GM12878 (cell line): ENCODE results near the gene TPRN. TPM values are rescaled to one million over a fixed set of nuclear protein-coding genes. Genes with fewer than 3 reads are reported as not detected.

Experiments used
- ATAC-seq: fragments of 200-7000 bp; cut with Tn5 transposase; 3 replicates; pipeline ENCODE4 v1.9.1; 2020; ENCODE audit warnings: mild to moderate bottlenecking, moderate library complexity
- BruUV-seq: library from RNA; stranded (reverse); fragments of 400-500 nt; replicated peaks from 2 replicates; lab custom pipeline; 2021; lab: Mats Ljungman, UMichigan
- CTCF ChIA-PET: fragments of 300-600 bp; sonication (Branson Sonifier 250); formaldehyde crosslinking; extraction: SDS; loops from one replicate; lab custom pipeline; 2021; ENCODE audit warnings: inconsistent platforms; lab: Yijun Ruan, JAX
- POLR2A ChIA-PET: fragments of 350-600 bp; formaldehyde crosslinking; extraction: SDS; loops from one replicate; lab custom pipeline; 2021; ENCODE audit warnings: inconsistent platforms; lab: Charles Lee
- RAD21 ChIA-PET: fragments of 300-600 bp; sonication (Branson Sonifier 250); formaldehyde crosslinking; loops from one replicate; lab custom pipeline; 2023; ENCODE audit warnings: antibody characterized with exemption; ENCODE audit not compliant: unreplicated experiment; lab: Charles Lee
- SMC1A ChIA-PET: fragments of 300-600 bp; sonication (Branson Sonifier 250); formaldehyde crosslinking; loops from one replicate; lab custom pipeline; 2023; ENCODE audit not compliant: unreplicated experiment, uncharacterized antibody; lab: Charles Lee
- DNase-seq: peaks from one replicate; pipeline ENCODE4 v3.0.0-alpha.2; 2011; ENCODE audit warnings: low read depth, low spot score
- FAIRE-seq: peaks from 3 replicates; lab custom pipeline; 2011; peaks lifted over from hg19 to GRCh38; lab: Jason Lieb, UNC
- H2AFZ ChIP-seq: 2 replicates; pipeline ENCODE4 v1.6.0; 2011; ENCODE audit warnings: low read depth, low read length, control low read depth; ENCODE audit not compliant: control insufficient read depth
- H3K27ac ChIP-seq: 2 replicates; pipeline ENCODE4 v1.5.1; 2011; ENCODE audit warnings: control low read depth; ENCODE audit not compliant: control insufficient read depth, insufficient read depth
- H3K27me3 ChIP-seq, 2 experiments: replicated peaks in 1 of 2; 2 replicates each; pipeline versions ENCODE4 v1.6.0 to v1.6.1; 2011; ENCODE audit warnings: low read length in 1 of 2; ENCODE audit not compliant: control insufficient read depth in 2 of 2, insufficient read depth in 2 of 2
- H3K36me3 ChIP-seq, 2 experiments: 2 replicates each; pipeline ENCODE4 v1.5.1; 2011; ENCODE audit warnings: low read length in 1 of 2; ENCODE audit not compliant: control insufficient read depth in 2 of 2, insufficient read depth in 2 of 2
- H3K4me1 ChIP-seq: 2 replicates; pipeline ENCODE4 v1.6.1; 2011; ENCODE audit warnings: mild to moderate bottlenecking, low read length, moderate library complexity, mixed read lengths; ENCODE audit not compliant: control insufficient read depth, insufficient read depth
- H3K4me2 ChIP-seq: 2 replicates; pipeline ENCODE4 v1.6.0; 2011; ENCODE audit warnings: control low read depth; ENCODE audit not compliant: control insufficient read depth, insufficient read depth
- H3K4me3 ChIP-seq: fragments of 200-600 bp; sonication (generic); 2 replicates; pipeline ENCODE4 v1.5.1; 2016
- H3K79me2 ChIP-seq: 2 replicates; pipeline ENCODE4 v1.6.0; 2011; ENCODE audit warnings: low read length; ENCODE audit not compliant: control insufficient read depth, insufficient read depth
- H3K9ac ChIP-seq: 2 replicates; pipeline ENCODE4 v1.8.0; 2011; ENCODE audit warnings: low read length, control low read depth, mixed read lengths; ENCODE audit not compliant: control insufficient read depth, insufficient read depth
- H3K9me3 ChIP-seq: replicated peaks from 3 replicates; pipeline ENCODE4 v1.5.1; 2011; ENCODE audit warnings: mild to moderate bottlenecking, low read length; ENCODE audit not compliant: control insufficient read depth, insufficient read depth
- H4K20me1 ChIP-seq: 2 replicates; pipeline ENCODE4 v1.6.0; 2011; ENCODE audit not compliant: control insufficient read depth, insufficient read depth
- CHD2 ChIP-seq: IDR thresholded peaks from 2 replicates; pipeline ENCODE4 v1.6.1; 2011; ENCODE audit warnings: low read depth, low read length, improper control_type of control experiment, borderline replicate concordance
- EZH2 ChIP-seq: IDR thresholded peaks from 2 replicates; pipeline ENCODE4 v1.6.1; 2012; ENCODE audit warnings: low read depth, mild to moderate bottlenecking, control low read depth, inconsistent platforms, low read length, borderline replicate concordance; ENCODE audit not compliant: control insufficient read depth
- IKZF1 ChIP-seq: fragments of 450-650 bp; conservative IDR thresholded peaks from 2 replicates; pipeline ENCODE4 v1.6.1; 2017; ENCODE audit warnings: antibody characterized with exemption, mild to moderate bottlenecking
- MAX ChIP-seq: IDR thresholded peaks from 2 replicates; pipeline ENCODE4 v1.6.1; 2012; ENCODE audit warnings: low read depth, low read length, improper control_type of control experiment
- SUZ12 ChIP-seq: fragments of 200-600 bp; sonication (generic); IDR thresholded peaks from one replicate; pipeline ENCODE4 v1.6.1; 2018; ENCODE audit warnings: antibody characterized with exemption, mild to moderate bottlenecking; ENCODE audit not compliant: unreplicated experiment
- WGBS: methylation state at CpG from one replicate; pipeline ENCODE4 v1.1.6; 2016; ENCODE audit warnings: low lambda C conversion rate; ENCODE audit not compliant: insufficient replicate concordance, insufficient coverage; ENCODE audit errors: missing lambda C conversion rate; 5-methylcytosine and 5-hydroxymethylcytosine counted together
- in situ Hi-C: fragments of 300-500 bp; cut with MboI; formaldehyde crosslinking; loops from 9 replicates; pipeline ENCODE4 v1.14.3; 2018; ENCODE audit warnings: mixed read lengths
- intact Hi-C: fragments of 100-400 bp; cut with micrococcal nuclease; formaldehyde crosslinking; loops from one replicate; pipeline ENCODE4 v1.14.2; 2022; ENCODE audit not compliant: unreplicated experiment
- polyA plus RNA-seq, 11 experiments: library from polyadenylated mRNA; depleted of rRNA in 4 of 11; unstranded in 6 of 11; stranded (reverse) in 5 of 11; fragments of >200 nt; fragmentation: Nextera tagmentation in 4 of 11; fragmentation: Illumina TruSeq in 1 of 11; extraction: Ambion mirVana in 4 of 11; extraction: Trizol in 1 of 11; gene quantifications; 1 replicate in 1 of 11; 2 replicates in 10 of 11; pipeline versions ENCODE4 v1.2.1 to v1.2.3, GENCODE V29; 2011 to 2016; ENCODE audit warnings: inconsistent platforms in 2 of 11, missing spikeins in 2 of 11, low read depth in 1 of 11
- total RNA-seq, 4 experiments: library from RNA; depleted of rRNA in 3 of 4; stranded (reverse); fragments of >200 nt in 3 of 4; fragmentation: Illumina TruSeq in 1 of 4; extraction: Trizol in 1 of 4; gene quantifications; 2 replicates each; pipeline versions ENCODE4 v1.2.1 to v1.2.3, GENCODE V29; 2013 to 2021

TPRN gene
- total and polyA plus RNA-seq, 10 of the 15 experiments (the other 5 are each of a cell fraction or from before 2014, with no cell fraction given) = 0.18 to 19.5 (median 3.1) TPM

GRCh38 chr9:137236936-137237421, 36.4 kb upstream of the TPRN start:
- SMC1A ChIA-PET = interaction anchor here (0.7 to 2.4 kb wide), 10 partner anchors 12 to 176 kb away, joined by 3 to 6 read pairs (median 4); partner anchors contain the start of gene TOR4A
- H3K4me1 ChIP-seq = peaks cover 26% of the 10 kb centered on the region
- TF ChIP-seq CHD2 = no peak
- no peak for TF ChIP-seq EZH2
- no peak for TF ChIP-seq SUZ12
- no peak for TF ChIP-seq MAX
- 0 out of 2 replicates have a peak, but pooled peaks have one; percentile 1 for TF ChIP-seq IKZF1
- TF ChIP-seq, all 136 proteins: peak for 1
- no peaks in the 10 kb centered on the region for H3K36me3 ChIP-seq
- H3K4me3 ChIP-seq = no peak overlapping the region
- POLR2A ChIA-PET = interaction anchor here (0.9 to 9.2 kb wide), 9 partner anchors 14 to 166 kb away, joined by 3 to 112 read pairs (median 7); partner anchors contain the start of genes CYSRT1, NELFB, NRARP and RNF208
- intact Hi-C loops (loop anchor here (5.0 kb wide), 1 partner anchor 450 kb away; no protein-coding TSS in a partner anchor), in situ Hi-C loops (no loop called here)
- no peaks in the 10 kb centered on the region for H4K20me1 ChIP-seq
- CTCF ChIA-PET = interaction anchor here (0.6 to 5.3 kb wide), 43 partner anchors 12 to 471 kb away, joined by 3 to 52 read pairs (median 4); partner anchors contain the start of genes ANAPC2, CYSRT1, DPP7 and EXD3
- peak overlapping the region; percentile 94 for H3K4me2 ChIP-seq
- no TSS peak for BruUV-seq
- FAIRE-seq (no peak), DNase-seq (no peak), ATAC-seq (no peak)
- H3K9me3 ChIP-seq = no peaks in the 10 kb centered on the region
- RAD21 ChIA-PET = interaction anchor here (0.6 to 4.6 kb wide), 28 partner anchors 14 to 436 kb away, joined by 3 to 20 read pairs (median 4); partner anchors contain the start of genes ANAPC2, MAN1B1, NELFB and RNF208
- H3K27me3 ChIP-seq = no peaks in the 10 kb centered on the region
- 8% methylated on average over 11 of the region's 11 CpGs for WGBS
- H3K27ac ChIP-seq = peak overlapping the region; percentile 31; the same call in 1 of the 2 replicates
- H3K79me2 ChIP-seq = peaks cover 14% of the 10 kb centered on the region
- H3K9ac ChIP-seq = peak overlapping the region; percentile 44
- peak overlapping the region; percentile 65 for H2AFZ ChIP-seq
